MCF 10A (cell line): ENCODE results near the gene MED4. TPM values are rescaled to one million over a fixed set of nuclear protein-coding genes. Genes with fewer than 3 reads are reported as not detected.
A peak's percentile ranks its signal among the peaks of the same experiment; 100 is the strongest.

Source experiments
- BruUV-seq: library from RNA; stranded (reverse); fragments of 400-500 nt; replicated peaks from 2 replicates; lab custom pipeline; 2021; lab: Mats Ljungman, UMichigan
- CTCF ChIA-PET: fragments of 300-600 bp; sonication (Branson Sonifier 250); formaldehyde crosslinking; extraction: SDS; loops from one replicate; lab custom pipeline; 2021; ENCODE audit warnings: antibody characterized with exemption, inconsistent platforms; lab: Yijun Ruan, JAX
- POLR2A ChIA-PET: fragments of 300-600, 350-650 bp; sonication (Branson Sonifier 250); formaldehyde crosslinking; extraction: SDS; loops from one replicate; lab custom pipeline; 2020; ENCODE audit warnings: antibody characterized with exemption, inconsistent platforms; lab: Yijun Ruan, JAX
- DNase-seq: peaks from one replicate; pipeline ENCODE4 v3.0.0-alpha.2; 2018; ENCODE audit not compliant: unreplicated experiment
- H3K27ac Mint-ChIP-seq: one replicate; pipeline ENCODE4 v1.8.0; 2022; ENCODE audit warnings: mild to moderate bottlenecking, low read depth, mixed read lengths; ENCODE audit not compliant: unreplicated experiment
- H3K27me3 Mint-ChIP-seq: one replicate; pipeline ENCODE4 v1.8.0; 2022; ENCODE audit warnings: mixed read lengths; ENCODE audit not compliant: insufficient read depth, unreplicated experiment
- H3K36me3 Mint-ChIP-seq: one replicate; pipeline ENCODE4 v1.8.0; 2022; ENCODE audit warnings: mild to moderate bottlenecking, moderate library complexity, mixed read lengths; ENCODE audit not compliant: insufficient read depth, unreplicated experiment
- H3K4me1 Mint-ChIP-seq: one replicate; pipeline ENCODE4 v1.8.0; 2022; ENCODE audit warnings: mixed read lengths; ENCODE audit not compliant: insufficient read depth, unreplicated experiment
- H3K4me3 Mint-ChIP-seq: one replicate; pipeline ENCODE4 v1.8.0; 2022; ENCODE audit warnings: mild to moderate bottlenecking, moderate library complexity, mixed read lengths; ENCODE audit not compliant: unreplicated experiment
- H3K9me3 Mint-ChIP-seq: one replicate; pipeline ENCODE4 v1.8.0; 2022; ENCODE audit warnings: mixed read lengths; ENCODE audit not compliant: unreplicated experiment
- intact Hi-C: fragments of 100-400 bp; cut with micrococcal nuclease; formaldehyde crosslinking; loops from 2 replicates; pipeline ENCODE4 v1.14.1; 2022
- total RNA-seq: library from RNA; stranded (reverse); gene quantifications from 2 replicates; pipeline ENCODE4 v1.2.3, GENCODE V29; 2022
- TF ChIP-seq, protein P1 (sequence below): fragments of 200-600 bp; IDR thresholded peaks from one replicate; pipeline ENCODE4 v1.8.0; 2022; ENCODE audit warnings: antibody characterized with exemption, mild to moderate bottlenecking; ENCODE audit not compliant: unreplicated experiment

Gene MED4
- total RNA-seq, 1 experiment from 2014 or later: 45.2 TPM

DNA sequence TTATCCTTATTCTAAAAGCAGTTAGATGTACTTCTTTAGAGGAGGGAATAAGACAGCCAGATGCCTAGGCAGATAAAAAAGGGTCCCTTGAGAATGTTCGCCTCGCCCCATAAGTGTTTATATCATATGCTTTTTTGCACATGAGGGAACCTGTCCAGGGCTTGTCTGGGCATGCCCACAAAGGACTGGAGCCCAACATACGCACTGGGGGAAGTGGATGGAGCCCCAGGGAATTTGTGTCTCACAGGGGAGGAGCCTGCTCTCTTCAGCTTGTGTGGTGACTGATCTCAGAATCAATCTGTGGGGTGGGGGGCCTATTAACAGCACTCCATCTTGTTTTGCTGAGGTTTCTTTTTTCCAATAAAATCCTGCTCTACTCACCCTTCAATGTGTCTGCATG lies 22.6 kb downstream of the MED4 start:
- Mint-ChIP-seq H3K36me3 (peaks cover 85% of the 10 kb centered on the region), H3K27me3 (no peaks in the 10 kb centered on the region), H3K4me3 (no peak overlapping the region), H3K4me1 (no peaks in the 10 kb centered on the region), H3K27ac (peak overlapping the region; percentile 83), H3K9me3 (no peaks in the 10 kb centered on the region)
- peak; percentile 52 for DNase-seq
- POLR2A ChIA-PET: interaction anchor here (1.2 to 1.6 kb wide), 2 partner anchors 71 to 74 kb away, joined by 3 to 5 read pairs; partner anchors contain the start of gene SUCLA2
- TF ChIP-seq, protein P1, sequence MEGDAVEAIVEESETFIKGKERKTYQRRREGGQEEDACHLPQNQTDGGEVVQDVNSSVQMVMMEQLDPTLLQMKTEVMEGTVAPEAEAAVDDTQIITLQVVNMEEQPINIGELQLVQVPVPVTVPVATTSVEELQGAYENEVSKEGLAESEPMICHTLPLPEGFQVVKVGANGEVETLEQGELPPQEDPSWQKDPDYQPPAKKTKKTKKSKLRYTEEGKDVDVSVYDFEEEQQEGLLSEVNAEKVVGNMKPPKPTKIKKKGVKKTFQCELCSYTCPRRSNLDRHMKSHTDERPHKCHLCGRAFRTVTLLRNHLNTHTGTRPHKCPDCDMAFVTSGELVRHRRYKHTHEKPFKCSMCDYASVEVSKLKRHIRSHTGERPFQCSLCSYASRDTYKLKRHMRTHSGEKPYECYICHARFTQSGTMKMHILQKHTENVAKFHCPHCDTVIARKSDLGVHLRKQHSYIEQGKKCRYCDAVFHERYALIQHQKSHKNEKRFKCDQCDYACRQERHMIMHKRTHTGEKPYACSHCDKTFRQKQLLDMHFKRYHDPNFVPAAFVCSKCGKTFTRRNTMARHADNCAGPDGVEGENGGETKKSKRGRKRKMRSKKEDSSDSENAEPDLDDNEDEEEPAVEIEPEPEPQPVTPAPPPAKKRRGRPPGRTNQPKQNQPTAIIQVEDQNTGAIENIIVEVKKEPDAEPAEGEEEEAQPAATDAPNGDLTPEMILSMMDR: no peak
- CTCF ChIA-PET: no interaction called here
- no TSS peak for BruUV-seq
- intact Hi-C loops: no loop called here

DNA sequence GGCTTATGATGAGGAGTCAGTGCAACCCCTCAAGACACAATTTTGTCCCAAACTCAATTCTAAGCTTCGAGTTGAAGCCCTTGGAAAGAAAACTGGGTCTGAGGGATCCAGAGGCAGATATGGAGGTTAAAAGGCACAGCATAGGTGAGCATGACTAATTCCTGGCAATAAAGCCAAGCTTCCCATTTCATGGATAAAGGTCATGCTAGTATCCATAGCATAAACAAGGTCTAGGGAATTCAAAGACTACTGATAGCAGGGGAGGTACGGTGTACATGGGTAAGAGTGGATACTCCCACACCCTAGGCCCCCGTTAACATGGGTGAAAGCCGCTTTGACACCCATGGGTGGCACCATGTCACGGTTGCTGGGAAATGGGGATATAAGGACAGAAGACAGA lies 24.0 kb downstream of the MED4 start:
- Mint-ChIP-seq H3K4me3 (no peak overlapping the region), H3K27me3 (no peaks in the 10 kb centered on the region), H3K4me1 (no peaks in the 10 kb centered on the region), H3K9me3 (no peaks in the 10 kb centered on the region), H3K27ac (peak overlapping the region; percentile 83), H3K36me3 (peaks cover 78% of the 10 kb centered on the region)
- TF ChIP-seq, protein P1: no peak
- BruUV-seq: no TSS peak
- intact Hi-C loops: no loop called here
- DNase-seq: no peak
- CTCF ChIA-PET: no interaction called here
- POLR2A ChIA-PET: no interaction called here

DNA sequence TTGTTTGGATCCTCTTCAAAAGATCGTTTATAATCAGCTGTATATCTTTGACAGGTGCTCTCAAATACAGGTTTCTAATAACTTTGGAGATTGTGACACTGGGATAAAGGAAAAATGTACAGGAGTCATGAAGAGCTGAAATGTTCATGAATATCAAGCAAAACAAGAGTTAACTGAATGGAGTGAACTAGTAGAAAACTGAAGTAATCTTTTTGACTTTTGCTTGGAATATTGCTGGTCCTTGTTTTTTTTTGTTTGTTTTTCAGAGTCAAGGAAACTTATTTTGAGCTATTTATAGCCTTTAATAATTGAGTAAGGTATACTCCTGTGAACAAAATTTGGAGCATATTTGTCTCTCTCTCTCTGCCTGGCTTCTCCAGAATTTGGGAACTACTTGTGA lies 25.3 kb downstream of the MED4 start:
- DNase-seq: no peak
- Mint-ChIP-seq H3K4me3 (no peak overlapping the region), H3K27me3 (no peaks in the 10 kb centered on the region), H3K27ac (no peak overlapping the region), H3K4me1 (no peaks in the 10 kb centered on the region), H3K9me3 (no peaks in the 10 kb centered on the region), H3K36me3 (peaks cover 64% of the 10 kb centered on the region)
- CTCF ChIA-PET: interaction anchor here (0.7 kb wide), 2 partner anchors 31 to 1186 kb away, joined by 3 read pairs; no protein-coding TSS in a partner anchor
- POLR2A ChIA-PET: no interaction called here
- no TSS peak for BruUV-seq
- intact Hi-C loops: no loop called here
- TF ChIP-seq, protein P1: no peak

DNA sequence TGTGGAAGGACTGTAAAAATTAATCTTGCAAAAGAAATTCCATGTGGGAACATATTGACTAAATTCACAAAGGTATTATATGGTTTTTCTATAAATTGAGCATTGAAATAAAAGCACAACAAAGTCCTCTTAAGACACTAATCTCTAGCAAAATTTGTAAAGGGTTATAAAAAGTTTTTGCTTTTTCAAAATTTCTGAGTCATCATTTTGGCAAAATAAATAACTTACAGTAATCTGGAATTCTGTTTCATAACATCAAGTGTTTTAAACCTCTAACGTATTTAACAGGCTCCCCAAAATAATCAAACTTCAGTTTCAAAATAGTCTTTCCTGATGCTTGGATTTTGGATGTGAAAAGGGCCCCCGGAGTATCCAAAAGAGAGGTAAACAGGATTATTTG lies 26.0 kb downstream of the MED4 start:
- BruUV-seq: no TSS peak
- no peaks in the 10 kb centered on the region for H3K27me3 Mint-ChIP-seq
- peak; percentile 4 for DNase-seq
- intact Hi-C loops: no loop called here
- H3K4me1 Mint-ChIP-seq: no peaks in the 10 kb centered on the region
- no peak overlapping the region for H3K4me3 Mint-ChIP-seq
- H3K9me3 Mint-ChIP-seq: no peaks in the 10 kb centered on the region
- POLR2A ChIA-PET: no interaction called here
- CTCF ChIA-PET: no interaction called here
- peaks cover 62% of the 10 kb centered on the region for H3K36me3 Mint-ChIP-seq
- TF ChIP-seq, protein P1: no peak
- no peak overlapping the region for H3K27ac Mint-ChIP-seq
